H9 (cell line): ENCODE data around the gene DNAJC18. TPM values are rescaled to one million over a fixed set of nuclear protein-coding genes. Genes with fewer than 3 reads are reported as not detected.

ENCODE experiments used
- DNase-seq: peaks from one replicate; pipeline ENCODE4 v3.0.0-alpha.2; 2017
- H2AFZ ChIP-seq: one replicate; pipeline ENCODE4 v1.6.1; 2013; ENCODE audit warnings: mild to moderate bottlenecking, low read length, control low read depth, moderate library complexity
- H2AK5ac ChIP-seq: 2 replicates; pipeline ENCODE4 v1.6.1; 2013; ENCODE audit warnings: low read length, control low read depth, mixed read lengths; ENCODE audit not compliant: insufficient read length
- H2BK120ac ChIP-seq: one replicate; pipeline ENCODE4 v1.6.1; 2013; ENCODE audit warnings: low read depth, mild to moderate bottlenecking, low read length, control low read depth, inconsistent platforms; ENCODE audit not compliant: poor library complexity, severe bottlenecking
- H2BK12ac ChIP-seq: 2 replicates; pipeline ENCODE4 v1.6.1; 2013; ENCODE audit warnings: low read length, control low read depth, mixed read lengths, low read depth; ENCODE audit not compliant: insufficient read length
- H2BK15ac ChIP-seq: 2 replicates; pipeline ENCODE4 v1.6.1; 2013; ENCODE audit warnings: low read depth, low read length, control low read depth
- H2BK20ac ChIP-seq: one replicate; pipeline ENCODE4 v1.6.1; 2013; ENCODE audit warnings: low read depth, mild to moderate bottlenecking, low read length, control low read depth, inconsistent platforms; ENCODE audit not compliant: poor library complexity, severe bottlenecking
- H2BK5ac ChIP-seq: 2 replicates; pipeline ENCODE4 v1.6.1; 2013; ENCODE audit warnings: low read length, control low read depth, mixed read lengths; ENCODE audit not compliant: insufficient read length
- H3K14ac ChIP-seq: 2 replicates; pipeline ENCODE4 v1.6.1; 2013; ENCODE audit warnings: low read length, control low read depth; ENCODE audit not compliant: insufficient read depth
- H3K18ac ChIP-seq: 2 replicates; pipeline ENCODE4 v1.6.1; 2013; ENCODE audit warnings: low read depth, mild to moderate bottlenecking, mixed read lengths, low read length, control low read depth; ENCODE audit not compliant: insufficient read length
- H3K23ac ChIP-seq: 2 replicates; pipeline ENCODE4 v1.6.1; 2013; ENCODE audit warnings: low read length, control low read depth, mixed read lengths, low read depth; ENCODE audit not compliant: insufficient read length
- H3K23me2 ChIP-seq: 2 replicates; pipeline ENCODE4 v1.6.1; 2013; ENCODE audit warnings: low read depth, mild to moderate bottlenecking, mixed read lengths, low read length, control low read depth; ENCODE audit not compliant: insufficient read length, poor library complexity, severe bottlenecking
- H3K27ac ChIP-seq: 2 replicates; pipeline ENCODE4 v1.5.1; 2013; ENCODE audit warnings: low read length, control low read depth, mixed read lengths, low read depth; ENCODE audit not compliant: insufficient read length
- H3K27me3 ChIP-seq: 2 replicates; pipeline ENCODE4 v1.6.1; 2013; ENCODE audit warnings: low read length, control low read depth, inconsistent platforms; ENCODE audit not compliant: insufficient read depth
- H3K4ac ChIP-seq: 2 replicates; pipeline ENCODE4 v1.6.1; 2013; ENCODE audit warnings: low read depth, mild to moderate bottlenecking, control low read depth, inconsistent platforms, low read length, moderate library complexity
- H3K4me1 ChIP-seq: 2 replicates; pipeline ENCODE4 v1.6.1; 2013; ENCODE audit warnings: low read length, control low read depth, inconsistent platforms; ENCODE audit not compliant: insufficient read depth
- H3K4me2 ChIP-seq: 2 replicates; pipeline ENCODE4 v1.6.1; 2013; ENCODE audit warnings: low read length, control low read depth, mixed read lengths; ENCODE audit not compliant: insufficient read length, insufficient read depth
- H3K56ac ChIP-seq: 2 replicates; pipeline ENCODE4 v1.6.1; 2013; ENCODE audit warnings: low read depth, mild to moderate bottlenecking, mixed read lengths, low read length, control low read depth; ENCODE audit not compliant: insufficient read length
- H3K79me1 ChIP-seq: 2 replicates; pipeline ENCODE4 v1.6.1; 2013; ENCODE audit warnings: low read depth, mild to moderate bottlenecking, moderate library complexity, low read length, control low read depth, inconsistent platforms; ENCODE audit not compliant: insufficient read depth, poor library complexity, severe bottlenecking
- H3K79me2 ChIP-seq: 2 replicates; pipeline ENCODE4 v1.6.1; 2013; ENCODE audit warnings: low read length, control low read depth, inconsistent platforms; ENCODE audit not compliant: insufficient read depth
- H3K9ac ChIP-seq: 2 replicates; pipeline ENCODE4 v1.6.1; 2013; ENCODE audit warnings: low read length, control low read depth, mixed read lengths; ENCODE audit not compliant: insufficient read length; ENCODE audit errors: extremely low read depth
- H3K9me3 ChIP-seq: one replicate; pipeline ENCODE4 v1.6.1; 2013; ENCODE audit warnings: low read depth, low read length, inconsistent platforms; ENCODE audit not compliant: control insufficient read depth
- H3T11ph ChIP-seq: one replicate; pipeline ENCODE4 v1.6.1; 2013; ENCODE audit warnings: mild to moderate bottlenecking, low read length, control low read depth, inconsistent platforms
- H4K20me1 ChIP-seq: one replicate; pipeline ENCODE4 v1.6.1; 2013; ENCODE audit not compliant: control insufficient read depth, insufficient read length, insufficient read depth
- H4K5ac ChIP-seq: 2 replicates; pipeline ENCODE4 v1.6.1; 2013; ENCODE audit warnings: low read depth, mild to moderate bottlenecking, mixed read lengths, low read length, control low read depth; ENCODE audit not compliant: insufficient read length
- H4K8ac ChIP-seq: replicated peaks from 2 replicates; pipeline ENCODE4 v1.6.1; 2013; ENCODE audit warnings: low read length, control low read depth, mixed read lengths, low read depth; ENCODE audit not compliant: insufficient read length
- H4K91ac ChIP-seq: 2 replicates; pipeline ENCODE4 v1.6.1; 2013; ENCODE audit warnings: low read depth, mild to moderate bottlenecking, moderate library complexity, mixed read lengths, low read length, control low read depth; ENCODE audit not compliant: insufficient read length
- H3K27ac Mint-ChIP-seq, 3 experiments: 2 replicates in 2 of 3; 3 replicates in 1 of 3; pipeline ENCODE4 v1.8.0; 2020 to 2021; ENCODE audit warnings: mixed read lengths in 3 of 3, mild to moderate bottlenecking in 1 of 3, moderate library complexity in 1 of 3
- H3K27me3 Mint-ChIP-seq: 2 replicates; pipeline ENCODE4 v1.8.0; 2021; ENCODE audit warnings: low read depth, mild to moderate bottlenecking, moderate library complexity, mixed read lengths
- H3K36me3 Mint-ChIP-seq, 3 experiments: 2 replicates in 2 of 3; 3 replicates in 1 of 3; pipeline ENCODE4 v1.8.0; 2020 to 2021; ENCODE audit warnings: low read depth in 3 of 3, mixed read lengths in 3 of 3; ENCODE audit not compliant: insufficient read depth in 1 of 3
- H3K4me1 Mint-ChIP-seq, 2 experiments: 2 replicates each; pipeline ENCODE4 v1.8.0; 2020; ENCODE audit warnings: mixed read lengths in 2 of 2
- H3K4me3 Mint-ChIP-seq, 2 experiments: 2 replicates in 1 of 2; 3 replicates in 1 of 2; pipeline ENCODE4 v1.8.0; 2020 to 2021; ENCODE audit warnings: mild to moderate bottlenecking in 2 of 2, mixed read lengths in 2 of 2, moderate library complexity in 1 of 2
- H3K9me3 Mint-ChIP-seq, 2 experiments: 2 replicates in 1 of 2; 3 replicates in 1 of 2; pipeline ENCODE4 v1.8.0; 2020; ENCODE audit warnings: mild to moderate bottlenecking in 2 of 2, mixed read lengths in 2 of 2, moderate library complexity in 1 of 2
- WGBS: extraction: QIAGEN DNeasy Blood & Tissue Kit; methylation state at CpG from one replicate; pipeline ENCODE4 v1.1.7; 2013; ENCODE audit warnings: missing lambda C conversion rate, low lambda C conversion rate, mixed read lengths; ENCODE audit not compliant: insufficient read length; ENCODE audit errors: extremely low coverage; 5-methylcytosine and 5-hydroxymethylcytosine counted together
- total RNA-seq: library from RNA; stranded (reverse); gene quantifications from 2 replicates; pipeline ENCODE4 v1.2.1, GENCODE V29; 2021
- TF ChIP-seq, protein P1 (sequence below): fragments of 200-600 bp; sonication (generic); conservative IDR thresholded peaks from 3 replicates; pipeline ENCODE4 v1.8.0; 2021; ENCODE audit warnings: antibody characterized with exemption, mild to moderate bottlenecking

Gene DNAJC18
- total RNA-seq, 1 experiment from 2014 or later, result 26.5 TPM

DNA sequence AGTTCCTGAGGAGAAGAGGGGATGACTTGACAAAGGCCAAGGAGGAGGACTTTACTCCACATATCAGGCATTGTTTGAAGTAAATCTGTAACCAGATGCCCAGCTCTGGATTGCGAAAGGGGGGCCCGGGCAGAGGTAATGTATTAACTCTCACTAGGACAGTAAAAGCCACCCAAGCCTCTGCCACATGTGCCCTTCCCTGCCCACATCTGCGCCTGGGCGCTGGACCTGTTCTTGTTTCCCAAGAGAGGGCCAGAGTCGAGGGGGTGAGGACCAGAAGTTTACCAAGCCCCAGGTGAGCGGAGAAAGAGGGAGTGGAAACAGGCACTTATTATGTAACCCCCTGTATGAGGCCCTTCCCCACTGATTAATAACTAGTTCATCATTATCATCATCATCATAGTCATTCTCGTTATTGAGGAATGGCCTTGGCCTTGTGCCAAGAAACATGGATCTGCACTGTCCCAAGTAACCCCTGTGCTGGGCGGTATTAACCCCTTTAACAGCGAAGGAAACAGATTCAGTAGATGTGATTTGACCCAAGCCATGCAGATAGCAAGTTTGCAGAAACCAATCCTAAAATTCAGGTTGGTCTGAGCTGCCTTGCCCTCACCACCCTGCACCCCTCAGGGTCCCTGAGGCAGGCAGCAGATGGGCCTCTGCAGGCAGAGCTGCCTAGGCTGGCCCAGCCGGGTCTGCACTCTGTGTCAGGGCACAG lies 55.9 kb downstream of the DNAJC18 start, which contains the start of gene SLC23A1:
SLC23A1 (minus strand) TSS at position 23 of the 718 bp plus-strand sequence. CDS start 44 bp downstream, outside the sequence.
- Histone ChIP-seq H3K27me3 (no peaks in the 10 kb centered on the region), H2AK5ac (no peak within 1 kb of the TSS), H3K9me3 (no peaks in the 10 kb centered on the region), H3K9ac (no peak within 1 kb of the TSS), H3K4ac (no peak within 1 kb of the TSS), H3K18ac (no peak within 1 kb of the TSS), H2BK20ac (no peak within 1 kb of the TSS), H3K27ac (no peak within 1 kb of the TSS), H3K23me2 (no peaks in the 10 kb centered on the region), H3K56ac (no peak within 1 kb of the TSS), H2BK15ac (no peak within 1 kb of the TSS), H4K5ac (no peak within 1 kb of the TSS), H3K4me1 (peaks cover 3% of the 10 kb centered on the region; the same call in 1 of the 2 replicates), H3K4me2 (no peak within 1 kb of the TSS), H3T11ph (no peak within 1 kb of the TSS), H4K91ac (no peak within 1 kb of the TSS), H3K79me1 (no peaks in the 10 kb centered on the region), H3K14ac (no peak within 1 kb of the TSS), H2BK12ac (no peak within 1 kb of the TSS), H3K23ac (no peak within 1 kb of the TSS), H3K79me2 (no peaks in the 10 kb centered on the region), H4K8ac (no peak within 1 kb of the TSS), H2AFZ (no peak within 1 kb of the TSS), H4K20me1 (no peaks in the 10 kb centered on the region), H2BK5ac (no peak within 1 kb of the TSS), H2BK120ac (no peak within 1 kb of the TSS)
- peaks cover 25 to 37% of the 10 kb centered on the region in 2 experiments for H3K4me1 Mint-ChIP-seq
- no peak within 1 kb of the TSS; a peak in 2 of 7 replicates for H3K27ac Mint-ChIP-seq
- H3K4me3 Mint-ChIP-seq, result no peak within 1 kb of the TSS
- TF ChIP-seq, protein P1, sequence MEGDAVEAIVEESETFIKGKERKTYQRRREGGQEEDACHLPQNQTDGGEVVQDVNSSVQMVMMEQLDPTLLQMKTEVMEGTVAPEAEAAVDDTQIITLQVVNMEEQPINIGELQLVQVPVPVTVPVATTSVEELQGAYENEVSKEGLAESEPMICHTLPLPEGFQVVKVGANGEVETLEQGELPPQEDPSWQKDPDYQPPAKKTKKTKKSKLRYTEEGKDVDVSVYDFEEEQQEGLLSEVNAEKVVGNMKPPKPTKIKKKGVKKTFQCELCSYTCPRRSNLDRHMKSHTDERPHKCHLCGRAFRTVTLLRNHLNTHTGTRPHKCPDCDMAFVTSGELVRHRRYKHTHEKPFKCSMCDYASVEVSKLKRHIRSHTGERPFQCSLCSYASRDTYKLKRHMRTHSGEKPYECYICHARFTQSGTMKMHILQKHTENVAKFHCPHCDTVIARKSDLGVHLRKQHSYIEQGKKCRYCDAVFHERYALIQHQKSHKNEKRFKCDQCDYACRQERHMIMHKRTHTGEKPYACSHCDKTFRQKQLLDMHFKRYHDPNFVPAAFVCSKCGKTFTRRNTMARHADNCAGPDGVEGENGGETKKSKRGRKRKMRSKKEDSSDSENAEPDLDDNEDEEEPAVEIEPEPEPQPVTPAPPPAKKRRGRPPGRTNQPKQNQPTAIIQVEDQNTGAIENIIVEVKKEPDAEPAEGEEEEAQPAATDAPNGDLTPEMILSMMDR, result no peak
- no peaks in the 10 kb centered on the region for H3K9me3 Mint-ChIP-seq
- no CpG with 5 or more reads among the region's 10 CpGs for WGBS
- H3K27me3 Mint-ChIP-seq, result no peaks in the 10 kb centered on the region; the same call in 1 of the 2 replicates
- H3K36me3 Mint-ChIP-seq, result no peaks in the 10 kb centered on the region; a peak in 1 of 7 replicates
- no peak for DNase-seq
